MM.1S (cell line): ENCODE results near the gene NAA15.
"Not testable (repeated sequence)": the region's sequence is repeated elsewhere in the genome, so short reads cannot be mapped to it uniquely, and the experiment has no call there.

Source experiments
- DNase-seq: peaks from one replicate; pipeline ENCODE4 v3.0.0-alpha.2; 2015
- H2AFZ ChIP-seq: fragments of 300-600 bp; sonication (generic); 2 replicates; pipeline ENCODE4 v1.6.0; 2016; ENCODE audit warnings: antibody characterized with exemption, low read length
- H3F3A ChIP-seq: fragments of 300-600 bp; sonication (generic); 2 replicates; pipeline ENCODE4 v1.6.1; 2016; ENCODE audit warnings: mild to moderate bottlenecking, antibody characterized with exemption, low read length, moderate library complexity, mixed read lengths; ENCODE audit not compliant: insufficient read depth
- H3K27ac ChIP-seq: fragments of 300-600 bp; sonication (generic); 2 replicates; pipeline ENCODE4 v1.5.1; 2016; ENCODE audit warnings: mild to moderate bottlenecking, low read length
- H3K27me3 ChIP-seq: fragments of 300-600 bp; sonication (generic); replicated peaks from 2 replicates; pipeline ENCODE4 v1.6.0; 2016; ENCODE audit warnings: low read length; ENCODE audit not compliant: insufficient read depth
- H3K36me3 ChIP-seq: fragments of 300-600 bp; sonication (generic); replicated peaks from 2 replicates; pipeline ENCODE4 v1.6.1; 2016; ENCODE audit warnings: mild to moderate bottlenecking, low read length, mixed read lengths; ENCODE audit not compliant: insufficient read depth
- H3K4me1 ChIP-seq: fragments of 300-600 bp; sonication (generic); 2 replicates; pipeline ENCODE4 v1.6.1; 2016; ENCODE audit warnings: low read length, mixed read lengths
- H3K4me2 ChIP-seq: fragments of 300-600 bp; sonication (generic); 2 replicates; pipeline ENCODE4 v1.6.0; 2016; ENCODE audit warnings: low read depth, low read length
- H3K4me3 ChIP-seq: fragments of 300-600 bp; sonication (generic); 2 replicates; pipeline ENCODE4 v1.5.1; 2016; ENCODE audit warnings: low read length, mixed read lengths
- H3K79me2 ChIP-seq: fragments of 300-600 bp; sonication (generic); 2 replicates; pipeline ENCODE4 v1.6.1; 2016; ENCODE audit warnings: mixed run types, low read length, mixed read lengths
- H3K9ac ChIP-seq: fragments of 300-600 bp; sonication (generic); 2 replicates; pipeline ENCODE4 v1.6.1; 2016; ENCODE audit warnings: low read length, mixed read lengths
- H3K9me2 ChIP-seq: fragments of 300-600 bp; sonication (generic); replicated peaks from 2 replicates; pipeline ENCODE4 v1.6.1; 2016; ENCODE audit warnings: mild to moderate bottlenecking, low read length, mixed read lengths; ENCODE audit not compliant: insufficient read depth
- H3K9me3 ChIP-seq: fragments of 300-600 bp; sonication (generic); replicated peaks from 2 replicates; pipeline ENCODE4 v1.6.1; 2016; ENCODE audit warnings: mild to moderate bottlenecking, low read length, mixed read lengths; ENCODE audit not compliant: insufficient read depth
- H4K20me1 ChIP-seq: fragments of 300-600 bp; sonication (generic); 2 replicates; pipeline ENCODE4 v1.6.1; 2016; ENCODE audit warnings: mild to moderate bottlenecking, low read length, moderate library complexity, mixed read lengths; ENCODE audit not compliant: insufficient read depth
- EZH2 ChIP-seq: fragments of 300-600 bp; sonication (generic); optimal IDR thresholded peaks from 2 replicates; pipeline ENCODE3; 2017; ENCODE audit warnings: low read depth, mild to moderate bottlenecking, antibody characterized with exemption, low read length, mixed read lengths
- EZH2phosphoT487 ChIP-seq: fragments of 300-600 bp; sonication (generic); IDR thresholded peaks from 2 replicates; pipeline ENCODE4 v1.6.1; 2018; ENCODE audit warnings: antibody characterized with exemption, low read length
- TF ChIP-seq, protein P1 (sequence below): fragments of 300-600 bp; sonication (generic); IDR thresholded peaks from 2 replicates; pipeline ENCODE4 v1.5.1; 2016; ENCODE audit warnings: antibody characterized with exemption, low read length, mixed read lengths

Gene NAA15

DNA sequence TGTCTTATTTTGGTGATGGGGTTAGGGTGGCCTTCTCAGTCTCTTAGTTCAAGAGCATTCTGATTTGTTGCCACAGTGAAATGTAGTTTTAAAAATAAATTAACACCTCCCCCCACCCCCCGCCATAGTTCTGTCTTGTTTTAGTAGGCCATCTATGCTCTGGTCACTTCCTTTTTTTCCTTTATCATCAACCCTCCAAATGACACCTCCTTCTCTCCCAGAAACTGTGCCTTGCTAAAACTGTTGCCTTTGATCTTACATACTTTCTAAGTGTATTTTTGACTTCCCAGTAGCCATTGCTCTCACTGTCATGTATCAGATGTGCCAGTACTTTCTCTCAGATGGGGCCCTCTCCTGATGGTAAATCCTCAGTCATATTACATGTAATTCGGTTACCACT, 15.4 kb downstream of the NAA15 start:
- peaks cover 15% of the 10 kb centered on the region for H3K4me1 ChIP-seq
- H3K4me2 ChIP-seq: no peak overlapping the region; the same call in 1 of the 2 replicates
- no peaks in the 10 kb centered on the region for H3K27me3 ChIP-seq
- H3K9me3 ChIP-seq: no peaks in the 10 kb centered on the region
- DNase-seq: no peak
- H3K9me2 ChIP-seq: no peaks in the 10 kb centered on the region
- no peak for TF ChIP-seq EZH2
- TF ChIP-seq EZH2phosphoT487: no peak
- TF ChIP-seq, protein P1, sequence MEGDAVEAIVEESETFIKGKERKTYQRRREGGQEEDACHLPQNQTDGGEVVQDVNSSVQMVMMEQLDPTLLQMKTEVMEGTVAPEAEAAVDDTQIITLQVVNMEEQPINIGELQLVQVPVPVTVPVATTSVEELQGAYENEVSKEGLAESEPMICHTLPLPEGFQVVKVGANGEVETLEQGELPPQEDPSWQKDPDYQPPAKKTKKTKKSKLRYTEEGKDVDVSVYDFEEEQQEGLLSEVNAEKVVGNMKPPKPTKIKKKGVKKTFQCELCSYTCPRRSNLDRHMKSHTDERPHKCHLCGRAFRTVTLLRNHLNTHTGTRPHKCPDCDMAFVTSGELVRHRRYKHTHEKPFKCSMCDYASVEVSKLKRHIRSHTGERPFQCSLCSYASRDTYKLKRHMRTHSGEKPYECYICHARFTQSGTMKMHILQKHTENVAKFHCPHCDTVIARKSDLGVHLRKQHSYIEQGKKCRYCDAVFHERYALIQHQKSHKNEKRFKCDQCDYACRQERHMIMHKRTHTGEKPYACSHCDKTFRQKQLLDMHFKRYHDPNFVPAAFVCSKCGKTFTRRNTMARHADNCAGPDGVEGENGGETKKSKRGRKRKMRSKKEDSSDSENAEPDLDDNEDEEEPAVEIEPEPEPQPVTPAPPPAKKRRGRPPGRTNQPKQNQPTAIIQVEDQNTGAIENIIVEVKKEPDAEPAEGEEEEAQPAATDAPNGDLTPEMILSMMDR: no peak
- H3K27ac ChIP-seq: no peak overlapping the region
- no peak overlapping the region for H3K9ac ChIP-seq
- H3K79me2 ChIP-seq: peaks cover 100% of the 10 kb centered on the region
- H3F3A ChIP-seq: peaks cover 12% of the 10 kb centered on the region
- no peak overlapping the region for H2AFZ ChIP-seq
- H3K36me3 ChIP-seq: no peaks in the 10 kb centered on the region
- H4K20me1 ChIP-seq: peaks cover 33% of the 10 kb centered on the region
- no peak overlapping the region for H3K4me3 ChIP-seq

DNA sequence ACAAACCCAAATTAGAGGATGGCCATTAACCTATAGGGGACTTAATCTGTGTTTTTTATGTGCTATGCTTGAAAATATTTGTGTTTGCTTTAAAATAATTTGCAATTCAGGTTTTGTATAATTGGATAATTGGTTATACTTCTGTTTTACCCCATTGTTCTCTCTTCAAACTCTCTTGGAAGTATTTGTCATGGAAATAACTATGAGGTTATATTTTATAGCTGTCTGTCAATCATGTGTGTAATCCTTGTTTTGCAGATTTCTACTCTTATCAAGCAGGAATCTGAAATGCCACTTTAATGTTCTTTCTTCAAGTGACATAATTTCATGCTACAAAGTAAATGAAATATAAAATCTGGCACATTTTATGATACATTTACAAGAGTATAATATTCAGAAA, 16.3 kb downstream of the NAA15 start:
- H3K4me2 ChIP-seq: no peak overlapping the region
- H4K20me1 ChIP-seq: peaks cover 24% of the 10 kb centered on the region
- H3K9ac ChIP-seq: no peak overlapping the region
- H3K27ac ChIP-seq: no peak overlapping the region
- H3K4me3 ChIP-seq: no peak overlapping the region
- no peaks in the 10 kb centered on the region for H3K9me2 ChIP-seq
- TF ChIP-seq EZH2 (no peak), EZH2phosphoT487 (no peak)
- TF ChIP-seq, protein P1: no peak
- H3F3A ChIP-seq: peaks cover 12% of the 10 kb centered on the region
- H2AFZ ChIP-seq: no peak overlapping the region
- no peaks in the 10 kb centered on the region for H3K36me3 ChIP-seq
- DNase-seq: no peak
- peaks cover 15% of the 10 kb centered on the region for H3K4me1 ChIP-seq
- no peaks in the 10 kb centered on the region for H3K27me3 ChIP-seq
- H3K79me2 ChIP-seq: peaks cover 100% of the 10 kb centered on the region
- no peaks in the 10 kb centered on the region for H3K9me3 ChIP-seq

DNA sequence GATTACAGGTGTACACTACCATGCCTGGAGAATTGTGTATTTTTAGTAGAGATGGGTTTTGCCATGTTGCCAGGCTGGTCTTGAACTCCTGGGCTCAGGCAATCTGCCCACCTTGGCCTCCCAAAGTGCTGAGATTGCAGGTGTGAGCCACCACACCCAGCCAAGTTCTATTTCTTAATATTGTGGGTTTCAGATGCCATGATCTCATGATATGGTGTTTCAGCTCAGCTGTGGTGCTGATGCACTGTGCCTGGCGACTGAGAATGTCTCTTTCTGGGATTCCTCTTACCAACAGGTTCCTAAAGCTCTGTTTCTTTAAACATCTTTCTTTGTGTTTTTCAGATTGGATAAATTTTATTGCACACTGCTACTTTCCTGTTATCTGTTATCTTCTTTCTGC, 18.3 kb downstream of the NAA15 start:
- no peaks in the 10 kb centered on the region for H3K27me3 ChIP-seq

DNA sequence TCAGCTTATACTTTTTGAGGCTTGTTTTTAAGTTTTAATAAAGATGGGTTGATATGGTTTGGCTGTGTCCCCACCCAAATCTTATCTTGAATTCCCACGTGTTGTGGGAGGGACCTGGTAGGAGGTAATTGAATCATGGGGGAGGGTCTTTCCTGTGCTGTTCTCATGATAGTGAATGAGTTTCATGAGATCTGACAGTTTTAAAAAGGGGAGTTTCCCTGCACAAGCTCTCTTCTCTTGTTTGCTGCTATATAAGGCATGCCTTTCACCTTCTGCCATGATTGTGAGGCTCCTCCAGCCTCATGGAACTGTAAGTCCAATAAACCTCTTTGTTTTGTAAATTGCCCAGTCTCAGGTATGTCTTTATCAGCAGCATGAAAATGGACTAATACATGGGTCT, 20.8 kb downstream of the NAA15 start:
- H3K36me3 ChIP-seq, H3K9ac ChIP-seq, DNase-seq, H3K27me3 ChIP-seq, H3K9me3 ChIP-seq, H3K4me2 ChIP-seq, H3K4me3 ChIP-seq, H3K9me2 ChIP-seq, H3K27ac ChIP-seq, H2AFZ ChIP-seq: not testable (repeated sequence)
- Histone ChIP-seq H3F3A (peaks cover 12% of the 10 kb centered on the region), H4K20me1 (peaks cover 26% of the 10 kb centered on the region; the same call in 1 of the 2 replicates), H3K79me2 (peaks cover 100% of the 10 kb centered on the region), H3K4me1 (peaks cover 12% of the 10 kb centered on the region)

More for the DNA sequence above, 18.3 kb downstream of the NAA15 start:
- Histone ChIP-seq H2AFZ (no peak overlapping the region), H3K36me3 (no peaks in the 10 kb centered on the region), H3K79me2 (peaks cover 100% of the 10 kb centered on the region), H3K9me2 (no peaks in the 10 kb centered on the region), H3F3A (peaks cover 12% of the 10 kb centered on the region), H3K4me2 (peak overlapping the region; percentile 22), H3K9ac (no peak overlapping the region), H3K4me1 (peaks cover 15% of the 10 kb centered on the region), H4K20me1 (peaks cover 15% of the 10 kb centered on the region; the same call in 1 of the 2 replicates), H3K4me3 (no peak overlapping the region), H3K27ac (peak overlapping the region; percentile 46; the same call in 1 of the 2 replicates), H3K9me3 (no peaks in the 10 kb centered on the region)
- DNase-seq: peak; percentile 57
- TF ChIP-seq EZH2phosphoT487 (no peak), EZH2 (no peak)
- TF ChIP-seq, protein P1: no peak

DNA sequence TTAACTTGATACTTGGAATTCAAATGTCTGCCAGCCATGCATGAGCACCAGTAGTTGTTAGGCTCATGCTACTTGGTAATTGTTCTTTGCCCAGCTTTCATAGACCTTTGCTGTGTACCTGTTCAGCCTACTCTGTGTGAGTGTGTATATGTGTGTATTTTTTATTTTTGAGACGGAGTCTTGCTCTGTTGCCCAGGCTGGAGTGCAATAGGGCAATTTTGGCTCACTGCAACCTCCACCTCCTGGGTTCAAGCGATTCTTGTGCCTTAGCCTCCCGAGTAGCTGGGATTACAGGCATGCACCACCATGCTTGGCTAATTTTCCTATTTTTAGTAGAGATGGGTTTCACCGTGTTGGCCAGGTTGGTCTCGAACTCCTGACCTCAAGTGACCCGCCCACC, 21.2 kb downstream of the NAA15 start:
- peaks cover 26% of the 10 kb centered on the region; the same call in 1 of the 2 replicates for H4K20me1 ChIP-seq
- not testable (repeated sequence) for H3K4me3 ChIP-seq, H3K9ac ChIP-seq, H3K36me3 ChIP-seq, H2AFZ ChIP-seq, H3K27ac ChIP-seq, DNase-seq, H3K9me2 ChIP-seq, H3K4me2 ChIP-seq, H3K27me3 ChIP-seq, H3K9me3 ChIP-seq
- peaks cover 12% of the 10 kb centered on the region for H3K4me1 ChIP-seq
- peaks cover 12% of the 10 kb centered on the region for H3F3A ChIP-seq
- peaks cover 100% of the 10 kb centered on the region for H3K79me2 ChIP-seq
